ENCODE data around the gene NCKAP1. TPM values are rescaled to one million over a fixed set of nuclear protein-coding genes. Genes with fewer than 3 reads are reported as not detected.

Gene NCKAP1
- total and polyA plus RNA-seq, 2 of the 4 experiments (the other 2 are of a cell fraction) = 91.1 to 160 TPM

DNA sequence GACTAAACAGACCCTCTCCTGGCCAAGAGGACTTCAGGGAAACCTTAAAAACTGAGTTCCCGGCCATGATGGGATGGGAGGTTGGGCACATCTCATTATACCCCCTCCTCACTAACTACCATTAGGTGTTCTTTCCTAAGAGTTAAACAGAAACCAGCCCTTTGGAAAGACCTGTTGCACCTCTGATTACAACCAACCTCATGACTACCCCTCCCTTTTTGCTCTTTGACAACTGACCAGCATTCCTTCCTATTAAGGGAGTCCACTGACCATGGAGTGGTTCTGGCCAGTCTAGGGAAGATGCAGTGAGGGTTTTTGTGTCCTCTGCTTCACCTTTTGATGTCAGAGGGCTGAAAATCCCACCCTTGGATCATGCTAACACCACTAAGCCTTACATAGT is 127.3 kb downstream of the NCKAP1 start:
- Histone ChIP-seq H3K14ac (replicated peaks; ENCODE audit: low read depth, low read length) (no peak overlapping the region), H2AK5ac (ENCODE audit: low read depth, low read length) (no peak overlapping the region), H2BK5ac (ENCODE audit: low read depth, low read length, poor library complexity, severe bottlenecking) (no peak overlapping the region), H3K4me2 (ENCODE audit: low read depth, low read length) (no peak overlapping the region), H3K23ac (ENCODE audit: low read depth, low read length) (no peak overlapping the region), H3K79me1 (ENCODE audit: low read depth in 1 of 2, low read length in 2 of 2) (peaks cover 3 to 11% of the 10 kb centered on the region in 2 experiments; a peak in 3 of 4 replicates), H4K91ac (ENCODE audit: insufficient read depth, low read depth, low read length) (no peak overlapping the region), H3K27me3 (ENCODE audit: control insufficient read depth, insufficient read depth, low read length) (no peaks in the 10 kb centered on the region), H3K36me3 (ENCODE audit: control insufficient read depth, insufficient read depth, low read length) (peaks cover 16% of the 10 kb centered on the region), H3K9me3 (ENCODE audit: control insufficient read depth, insufficient read depth, low read length) (peaks cover 2% of the 10 kb centered on the region; the same call in 1 of the 2 replicates), H2AK9ac (replicated peaks; ENCODE audit: low read depth, low read length, poor library complexity) (no peak overlapping the region), H3K9ac (ENCODE audit: low read depth, low read length) (no peak overlapping the region), H3K4ac (ENCODE audit: low read depth, low read length) (no peak overlapping the region), H4K8ac (ENCODE audit: low read depth in 2 of 2, low read length in 2 of 2) (no peak overlapping the region), H3K27ac (ENCODE audit: insufficient read depth, low read length) (no peak overlapping the region), H4K20me1 (ENCODE audit: insufficient read depth, low read length) (peaks cover 7% of the 10 kb centered on the region), H2BK120ac (ENCODE audit: low read depth, low read length) (no peak overlapping the region), H2AFZ (replicated peaks; ENCODE audit: low read length, poor library complexity) (no peak overlapping the region), H3K4me3 (ENCODE audit: insufficient read depth, low read depth, low read length) (no peak overlapping the region), H2BK15ac (ENCODE audit: low read depth, low read length) (no peak overlapping the region), H4K5ac (ENCODE audit: low read depth, low read length) (no peak overlapping the region), H3K4me1 (ENCODE audit: control insufficient read depth, insufficient read depth, low read length) (peaks cover 11% of the 10 kb centered on the region), H3K18ac (ENCODE audit: low read depth, low read length) (no peak overlapping the region), H3K9me1 (ENCODE audit: insufficient read depth, low read length) (peaks cover 8% of the 10 kb centered on the region), H3K56ac (ENCODE audit: extremely low read depth, insufficient read depth, low read length) (no peak overlapping the region), H2BK20ac (ENCODE audit: low read depth, low read length) (no peak overlapping the region)
- DNase-seq = no peak
- intact Hi-C loops (cut with micrococcal nuclease) = loop anchor here (5.0 kb wide), 1 partner anchor 36 kb away; no protein-coding TSS in a partner anchor
- dilution Hi-C loops (cut with HindIII; ENCODE audit: low sequenced_read_pairs, unreplicated experiment) = no loop called here
- in situ Hi-C loops (cut with MboI; ENCODE audit: low sequenced_read_pairs) = no loop called here
- no peak for ATAC-seq (ENCODE audit: low read depth)
- no CpG with 5 or more reads among the region's 1 CpG for WGBS, 2 experiments (ENCODE audit: extremely low coverage in 2 of 2, insufficient read length in 1 of 2)
- no TSS peak for BruUV-seq (replicated peaks)
- POLR2A ChIA-PET (ENCODE audit: unreplicated experiment) = no interaction called here
- no peak for TF ChIP-seq POLR2A (IDR thresholded peaks at IDR 0.05; ENCODE audit: low read depth, low read length)
- TF ChIP-seq MXI1 (IDR thresholded peaks at IDR 0.05; ENCODE audit: borderline replicate concordance, low read depth, low read length) = no peak
- no peak for TF ChIP-seq MAZ (IDR thresholded peaks at IDR 0.05; ENCODE audit: borderline replicate concordance, low read depth, low read length)
- no peak for TF ChIP-seq RCOR1 (IDR thresholded peaks at IDR 0.05; ENCODE audit: insufficient replicate concordance, low read length)
- no peak for TF ChIP-seq NFE2L2 (IDR thresholded peaks at IDR 0.05; ENCODE audit: low read depth, low read length)
- TF ChIP-seq FOS (IDR thresholded peaks at IDR 0.05; ENCODE audit: low read depth, low read length) = no peak
- TF ChIP-seq, protein P1, sequence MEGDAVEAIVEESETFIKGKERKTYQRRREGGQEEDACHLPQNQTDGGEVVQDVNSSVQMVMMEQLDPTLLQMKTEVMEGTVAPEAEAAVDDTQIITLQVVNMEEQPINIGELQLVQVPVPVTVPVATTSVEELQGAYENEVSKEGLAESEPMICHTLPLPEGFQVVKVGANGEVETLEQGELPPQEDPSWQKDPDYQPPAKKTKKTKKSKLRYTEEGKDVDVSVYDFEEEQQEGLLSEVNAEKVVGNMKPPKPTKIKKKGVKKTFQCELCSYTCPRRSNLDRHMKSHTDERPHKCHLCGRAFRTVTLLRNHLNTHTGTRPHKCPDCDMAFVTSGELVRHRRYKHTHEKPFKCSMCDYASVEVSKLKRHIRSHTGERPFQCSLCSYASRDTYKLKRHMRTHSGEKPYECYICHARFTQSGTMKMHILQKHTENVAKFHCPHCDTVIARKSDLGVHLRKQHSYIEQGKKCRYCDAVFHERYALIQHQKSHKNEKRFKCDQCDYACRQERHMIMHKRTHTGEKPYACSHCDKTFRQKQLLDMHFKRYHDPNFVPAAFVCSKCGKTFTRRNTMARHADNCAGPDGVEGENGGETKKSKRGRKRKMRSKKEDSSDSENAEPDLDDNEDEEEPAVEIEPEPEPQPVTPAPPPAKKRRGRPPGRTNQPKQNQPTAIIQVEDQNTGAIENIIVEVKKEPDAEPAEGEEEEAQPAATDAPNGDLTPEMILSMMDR (conservative IDR thresholded peaks at IDR 0.05; ENCODE audit: low read depth, low read length) = no peak
- no peak for TF ChIP-seq SMC3 (IDR thresholded peaks at IDR 0.05; ENCODE audit: low read depth, low read length)
- TF ChIP-seq, protein P2, sequence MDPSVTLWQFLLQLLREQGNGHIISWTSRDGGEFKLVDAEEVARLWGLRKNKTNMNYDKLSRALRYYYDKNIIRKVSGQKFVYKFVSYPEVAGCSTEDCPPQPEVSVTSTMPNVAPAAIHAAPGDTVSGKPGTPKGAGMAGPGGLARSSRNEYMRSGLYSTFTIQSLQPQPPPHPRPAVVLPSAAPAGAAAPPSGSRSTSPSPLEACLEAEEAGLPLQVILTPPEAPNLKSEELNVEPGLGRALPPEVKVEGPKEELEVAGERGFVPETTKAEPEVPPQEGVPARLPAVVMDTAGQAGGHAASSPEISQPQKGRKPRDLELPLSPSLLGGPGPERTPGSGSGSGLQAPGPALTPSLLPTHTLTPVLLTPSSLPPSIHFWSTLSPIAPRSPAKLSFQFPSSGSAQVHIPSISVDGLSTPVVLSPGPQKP (IDR thresholded peaks at IDR 0.05; ENCODE audit: borderline replicate concordance, low read depth, low read length) = no peak
- TF ChIP-seq, protein P3, sequence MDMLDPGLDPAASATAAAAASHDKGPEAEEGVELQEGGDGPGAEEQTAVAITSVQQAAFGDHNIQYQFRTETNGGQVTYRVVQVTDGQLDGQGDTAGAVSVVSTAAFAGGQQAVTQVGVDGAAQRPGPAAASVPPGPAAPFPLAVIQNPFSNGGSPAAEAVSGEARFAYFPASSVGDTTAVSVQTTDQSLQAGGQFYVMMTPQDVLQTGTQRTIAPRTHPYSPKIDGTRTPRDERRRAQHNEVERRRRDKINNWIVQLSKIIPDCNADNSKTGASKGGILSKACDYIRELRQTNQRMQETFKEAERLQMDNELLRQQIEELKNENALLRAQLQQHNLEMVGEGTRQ (IDR thresholded peaks at IDR 0.05; ENCODE audit: low read depth, low read length) = no peak
- TF ChIP-seq RFX5 (IDR thresholded peaks at IDR 0.05; ENCODE audit: low read depth, low read length) = no peak
- TF ChIP-seq CHD1 (IDR thresholded peaks at IDR 0.05; ENCODE audit: low read depth, low read length) = no peak
- TF ChIP-seq BHLHE40 (IDR thresholded peaks at IDR 0.05; ENCODE audit: low read depth, low read length) = no peak
- no peak for TF ChIP-seq RAD21 (IDR thresholded peaks at IDR 0.05; ENCODE audit: low read length)
- no peak for TF ChIP-seq CEBPB (IDR thresholded peaks at IDR 0.05; ENCODE audit: low read depth, low read length)
- TF ChIP-seq MAFK (IDR thresholded peaks at IDR 0.05; ENCODE audit: low read depth, low read length) = no peak
- CTCF ChIA-PET = no interaction called here
